T47D (cell line): ENCODE results near the gene VSTM1.
"Not testable (repeated sequence)": the region's sequence is repeated elsewhere in the genome, so short reads cannot be mapped to it uniquely, and the experiment has no call there.

Experiments
- DNase-seq, 2 experiments: peaks; one replicate each; pipeline versions ENCODE4 v3.0.0 to v3.0.0-alpha.2; 2011 to 2012; ENCODE audit warnings: low read depth in 1 of 2, low spot score in 1 of 2
- JUND ChIP-seq: IDR thresholded peaks from 2 replicates; pipeline ENCODE4 v1.6.1; 2012; ENCODE audit warnings: low read depth
- in situ Hi-C: cut with HindIII; loops from 2 replicates; pipeline ENCODE4 v1.10.0; 2016; ENCODE audit warnings: low sequenced_read_pairs, low pct_unique_long_range_greater_than_20kb

Gene VSTM1

GRCh38 chr19:54096617-54097106 lies 33.0 kb upstream of the VSTM1 start:
- no peak for TF ChIP-seq JUND
- DNase-seq, result peak in 1 of 2 experiments; percentile 30
- in situ Hi-C loops, result no loop called here

- in situ Hi-C loops, DNase-seq: not testable (repeated sequence)
Observed at GRCh38 chr19:54095859-54096616, 32.3 kb upstream of the VSTM1 start.

- TF ChIP-seq JUND, result no peak
- in situ Hi-C loops, result no loop called here
- no peak for DNase-seq
Observed at GRCh38 chr19:54095136-54095858, 31.6 kb upstream of the VSTM1 start.

- no peak for DNase-seq
- TF ChIP-seq JUND, result no peak
- in situ Hi-C loops, result no loop called here
Observed at GRCh38 chr19:54094426-54095000, 30.8 kb upstream of the VSTM1 start.

DNA sequence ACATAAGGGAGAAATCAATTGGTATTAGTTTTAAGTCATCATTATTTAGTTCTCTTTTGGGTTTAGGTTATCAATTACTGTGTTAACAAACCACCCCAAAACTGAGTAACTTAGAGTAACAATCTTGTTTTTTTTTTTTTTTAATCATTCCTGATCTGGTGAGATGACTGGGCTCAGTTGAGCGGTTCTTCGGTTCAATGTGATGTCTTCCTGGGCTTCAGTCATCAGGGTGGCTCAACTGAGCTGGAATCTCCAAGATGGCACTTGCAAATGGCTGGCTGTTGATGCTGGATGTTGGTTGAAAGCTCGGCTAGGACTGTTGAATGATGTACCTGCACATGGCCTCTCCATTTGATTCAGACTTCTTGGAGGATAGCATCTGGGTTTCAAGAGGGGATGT lies 20.7 kb upstream of the VSTM1 start:
- no peak for TF ChIP-seq JUND
- in situ Hi-C loops, result no loop called here
- no peak for DNase-seq

- no peak for DNase-seq
- TF ChIP-seq JUND, result no peak
- in situ Hi-C loops, result no loop called here
Observed at GRCh38 chr19:54081032-54081431, 17.3 kb upstream of the VSTM1 start, which contains the start of gene TARM1. TARM1 (minus strand) TSS chr19:54081365; CDS start chr19:54081340, 25 bp downstream.

DNA sequence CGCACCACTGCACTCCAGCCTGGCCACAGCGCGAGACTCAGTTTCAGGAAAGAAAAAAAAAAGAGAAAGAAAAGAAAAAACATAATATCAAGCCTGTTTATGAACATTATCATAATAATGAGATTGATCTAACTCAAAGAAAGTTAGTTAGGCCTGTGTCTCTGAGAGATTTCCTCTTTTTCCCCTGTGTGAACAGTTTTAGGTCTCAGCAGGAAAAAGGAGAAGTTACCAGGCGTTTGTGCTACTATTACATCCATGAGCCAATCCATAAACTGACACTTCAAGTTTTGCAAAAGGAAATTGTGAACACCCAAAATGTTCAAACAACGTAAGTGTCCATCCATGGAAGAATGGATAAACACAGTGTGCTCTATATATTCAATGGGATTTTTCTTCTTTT lies 13.6 kb upstream of the VSTM1 start:
- DNase-seq, result no peak
- no peak for TF ChIP-seq JUND
- in situ Hi-C loops, result no loop called here

DNA sequence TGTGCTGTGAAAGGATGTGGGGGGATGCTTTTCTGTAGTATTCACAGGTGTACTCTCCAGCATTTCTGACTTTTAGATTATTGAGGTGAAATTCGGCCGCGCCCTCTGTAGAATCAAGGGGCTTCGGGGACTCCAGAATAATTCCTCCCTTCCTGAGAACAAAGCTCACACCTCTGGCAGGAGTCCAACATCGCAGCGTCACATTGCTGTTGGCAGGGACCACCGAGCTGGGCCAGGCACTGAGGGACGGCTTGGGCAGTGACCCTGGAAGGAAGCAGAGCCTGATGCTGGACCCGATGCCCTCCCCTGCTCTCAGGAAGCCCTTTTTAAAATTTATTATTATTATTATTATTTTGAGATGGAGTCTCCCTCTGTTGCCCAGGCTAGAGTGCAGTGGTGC lies 11.2 kb upstream of the VSTM1 start:
- TF ChIP-seq JUND, result no peak
- in situ Hi-C loops, result no loop called here
- DNase-seq, result no peak

DNA sequence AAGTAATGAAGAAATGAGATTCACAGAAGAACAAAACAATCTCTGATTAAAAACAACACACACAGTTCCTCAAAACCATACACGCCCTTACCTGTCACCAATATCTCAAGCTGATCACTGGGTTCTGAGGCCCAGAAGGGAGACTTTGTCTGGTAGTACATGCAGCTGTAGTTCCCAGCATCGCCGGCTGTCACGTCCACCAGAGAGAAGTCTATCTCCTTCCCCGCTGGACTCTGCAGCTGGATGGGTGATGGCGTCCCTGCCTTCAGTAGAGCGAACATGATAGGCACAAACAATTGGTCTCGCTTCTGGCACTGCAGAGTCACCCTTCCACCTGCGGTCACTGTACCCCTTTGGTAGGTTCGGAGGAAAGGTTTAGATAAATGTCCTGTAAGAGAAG lies 10.1 kb upstream of the VSTM1 start:
- no peak for DNase-seq
- in situ Hi-C loops, result no loop called here
- no peak for TF ChIP-seq JUND

DNA sequence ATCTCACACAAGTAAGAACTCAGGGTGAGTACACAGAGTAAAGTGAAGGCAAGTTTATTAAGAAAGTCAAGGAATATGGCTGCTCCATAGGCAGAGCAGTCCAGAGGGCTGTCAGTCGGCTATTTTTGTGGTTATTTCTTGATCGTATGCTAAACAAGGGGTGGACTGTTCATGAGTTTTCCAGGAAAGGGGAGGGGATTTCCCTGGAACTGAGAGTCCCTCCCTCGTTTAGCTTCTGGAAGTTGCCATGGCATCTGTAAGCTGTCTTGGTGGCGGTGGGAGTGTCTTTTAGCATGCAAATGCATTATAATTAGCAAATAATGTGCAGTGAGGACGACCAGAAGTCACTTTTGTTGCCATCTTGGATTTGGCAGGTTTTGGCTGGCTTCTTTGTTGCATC lies 5.8 kb upstream of the VSTM1 start:
- TF ChIP-seq JUND, result no peak
- no peak for DNase-seq
- in situ Hi-C loops, result no loop called here

DNA sequence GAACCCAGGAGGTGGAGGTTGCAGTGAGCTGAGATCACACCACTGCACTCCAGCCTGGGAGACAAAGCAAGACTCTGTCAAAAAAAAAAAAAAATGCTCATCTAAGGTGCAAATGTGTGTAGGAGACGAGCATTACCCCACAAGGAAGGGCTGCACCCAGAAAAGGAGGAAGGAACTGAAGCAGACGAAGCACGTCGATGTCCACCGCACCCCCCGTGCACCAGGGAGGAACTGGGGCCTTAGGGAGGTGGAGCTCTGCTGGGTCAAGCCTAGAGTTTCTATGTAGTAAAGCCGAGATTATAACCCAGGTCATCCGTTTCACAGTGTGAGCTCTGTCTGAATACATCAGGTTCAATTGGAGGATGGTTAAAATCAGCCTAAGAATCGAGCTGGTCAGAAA lies 1.1 kb downstream of the VSTM1 start:
- TF ChIP-seq JUND, result no peak
- no peak for DNase-seq
- in situ Hi-C loops, result no loop called here

- no peak for TF ChIP-seq JUND
- no peak for DNase-seq
- in situ Hi-C loops, result no loop called here
Observed at GRCh38 chr19:54047616-54048015, 16.1 kb downstream of the VSTM1 start.

- in situ Hi-C loops, result no loop called here
- no peak for TF ChIP-seq JUND
- DNase-seq, result no peak
Observed at GRCh38 chr19:54045771-54046170, 17.9 kb downstream of the VSTM1 start.
